HepG2 (cell line): Measurements from ENCODE around the gene PLA2G4A. TPM values are rescaled to one million over a fixed set of nuclear protein-coding genes. Genes with fewer than 3 reads are reported as not detected.
A peak's percentile ranks its signal among the peaks of the same experiment; 100 is the strongest.

Experiments
- ATAC-seq: fragments of 200-7000 bp; cut with Tn5 transposase; 3 replicates; pipeline ENCODE4 v1.9.1; 2020; ENCODE audit warnings: mild to moderate bottlenecking, moderate library complexity
- BruUV-seq: library from RNA; stranded (reverse); fragments of 400-500 nt; replicated peaks from 2 replicates; lab custom pipeline; 2021; lab: Mats Ljungman, UMichigan
- CTCF ChIA-PET: fragments of 300-600 bp; formaldehyde crosslinking; extraction: SDS; loops from one replicate; lab custom pipeline; 2021; ENCODE audit warnings: low total read pairs, inconsistent platforms, low intra/inter-chr PET ratio; lab: Yijun Ruan, JAX
- POLR2A ChIA-PET: fragments of 350-600 bp; sonication (Branson Sonifier 250); formaldehyde crosslinking; loops from one replicate; lab custom pipeline; 2020; ENCODE audit warnings: antibody characterized with exemption, inconsistent platforms; lab: Yijun Ruan, JAX
- DNase-seq: peaks from one replicate; pipeline ENCODE4 v3.0.0-alpha.2; 2015; ENCODE audit warnings: low spot score
- FAIRE-seq: peaks from 3 replicates; lab custom pipeline; 2011; peaks lifted over from hg19 to GRCh38; lab: Jason Lieb, UNC
- H2AFZ ChIP-seq: one replicate; pipeline ENCODE4 v1.6.1; 2011; ENCODE audit warnings: low read length, inconsistent platforms
- H3K27ac ChIP-seq: fragments of 300-600 bp; 3 replicates; pipeline ENCODE4 v1.8.0; 2011; ENCODE audit warnings: mixed run types, mild to moderate bottlenecking, mixed read lengths, low read length, inconsistent platforms; ENCODE audit not compliant: insufficient read depth; ENCODE audit errors: extremely low read length
- H3K27me3 ChIP-seq, 2 experiments: fragments of 200-600 bp in 1 of 2; 2 replicates in 1 of 2; 3 replicates in 1 of 2; pipeline versions ENCODE4 v1.6.0 to v1.8.0; 2011; ENCODE audit warnings: low read length in 2 of 2, mild to moderate bottlenecking in 2 of 2, moderate library complexity in 2 of 2, inconsistent platforms in 1 of 2; ENCODE audit not compliant: insufficient read depth in 2 of 2, control insufficient read depth in 1 of 2
- H3K36me3 ChIP-seq, 2 experiments: fragments of 200-600 bp in 1 of 2; replicated peaks in 1 of 2; 2 replicates in 1 of 2; 3 replicates in 1 of 2; pipeline versions ENCODE4 v1.5.1 to v1.8.0; 2011; ENCODE audit warnings: low read length in 2 of 2, inconsistent platforms in 1 of 2; ENCODE audit not compliant: insufficient read depth in 2 of 2, control insufficient read depth in 1 of 2
- H3K4me1 ChIP-seq: 2 replicates; pipeline ENCODE4 v1.5.1; 2012; ENCODE audit warnings: low read length, inconsistent platforms; ENCODE audit not compliant: insufficient read depth
- H3K4me2 ChIP-seq: 2 replicates; pipeline ENCODE4 v1.6.0; 2011; ENCODE audit warnings: low read depth, low read length, inconsistent platforms
- H3K4me3 ChIP-seq, 3 experiments: fragments of 200-600 bp in 1 of 3; sonication (generic), shearing (Covaris generic) in 1 of 3; replicated peaks in 1 of 3; 2 replicates each; pipeline ENCODE4 v1.5.1; 2011 to 2016; ENCODE audit warnings: low read length in 3 of 3, inconsistent platforms in 2 of 3, low read depth in 2 of 3, mild to moderate bottlenecking in 2 of 3, control low read depth in 1 of 3, mixed read lengths in 1 of 3; ENCODE audit not compliant: insufficient read depth in 1 of 3
- H3K79me2 ChIP-seq: one replicate; pipeline ENCODE4 v1.6.1; 2011; ENCODE audit warnings: low read length, inconsistent platforms; ENCODE audit not compliant: insufficient read depth
- H3K9ac ChIP-seq: 2 replicates; pipeline ENCODE4 v1.6.0; 2011; ENCODE audit warnings: mild to moderate bottlenecking, low read depth, low read length, inconsistent platforms; ENCODE audit not compliant: insufficient read depth
- H3K9me3 ChIP-seq: 2 replicates; pipeline ENCODE4 v1.5.1; 2012; ENCODE audit warnings: mild to moderate bottlenecking, low read length
- H4K20me1 ChIP-seq: 2 replicates; pipeline ENCODE4 v1.6.0; 2011; ENCODE audit warnings: inconsistent platforms, mild to moderate bottlenecking, low read length, moderate library complexity; ENCODE audit not compliant: insufficient read depth
- NKX3-1 ChIP-seq: sonication (generic); formaldehyde crosslinking; IDR thresholded peaks from 2 replicates; pipeline ENCODE4 v1.5.0; 2020; ENCODE audit warnings: missing genetic modification reagents
- SRSF9 ChIP-seq: fragments of 200-400 bp; formaldehyde crosslinking; IDR thresholded peaks from 2 replicates; pipeline ENCODE4 v1.6.1; 2018; ENCODE audit warnings: borderline replicate concordance, mild to moderate bottlenecking, low read depth, low read length; ENCODE audit not compliant: insufficient read depth, poor library complexity, severe bottlenecking
- WGBS: methylation state at CpG from one replicate; pipeline ENCODE4 v1.1.6; 2017; ENCODE audit warnings: low lambda C conversion rate; 5-methylcytosine and 5-hydroxymethylcytosine counted together
- in situ Hi-C: cut with HindIII; loops from 2 replicates; pipeline ENCODE4 v1.10.0; 2017; ENCODE audit warnings: low pct_unique_long_range_greater_than_20kb; ENCODE audit not compliant: extremely low pct_ligation_motif_present
- intact Hi-C: fragments of 100-400 bp; cut with micrococcal nuclease; formaldehyde crosslinking; loops from one replicate; pipeline ENCODE4 v1.10.0; 2022; ENCODE audit not compliant: unreplicated experiment
- polyA plus RNA-seq, 8 experiments: library from polyadenylated mRNA; depleted of rRNA in 3 of 8; stranded (reverse) in 7 of 8; unstranded in 1 of 8; fragments of >200 nt; fragmentation: Illumina TruSeq in 4 of 8; extraction: Trizol in 4 of 8; gene quantifications; 2 replicates each; pipeline versions ENCODE4 v1.2.1 to v1.2.3, GENCODE V29; 2011 to 2016; ENCODE audit warnings: low read depth in 4 of 8, missing spikeins in 1 of 8, mixed read lengths in 1 of 8; ENCODE audit not compliant: insufficient read depth in 1 of 8
- total RNA-seq, 5 experiments: library from RNA; depleted of rRNA; stranded (reverse); fragments of >200 nt; fragmentation: Illumina TruSeq; extraction: Trizol; gene quantifications; 2 replicates each; pipeline ENCODE4 v1.2.3, GENCODE V29; 2016; ENCODE audit warnings: low read depth in 1 of 5
- TF ChIP-seq, protein P1 (sequence below): sonication (generic); formaldehyde crosslinking; IDR thresholded peaks from 2 replicates; pipeline ENCODE4 v1.4.0; 2020; ENCODE audit warnings: mild to moderate bottlenecking, missing genetic modification reagents, borderline replicate concordance
- TF ChIP-seq, protein P2 (sequence below): sonication (generic); formaldehyde crosslinking; IDR thresholded peaks from 2 replicates; pipeline ENCODE4 v1.4.0; 2020; ENCODE audit warnings: mild to moderate bottlenecking, missing genetic modification reagents

Gene PLA2G4A
- total and polyA plus RNA-seq, 2 of the 13 experiments (the other 11 are each of a cell fraction or from before 2014, with no cell fraction given), result not detected

DNA sequence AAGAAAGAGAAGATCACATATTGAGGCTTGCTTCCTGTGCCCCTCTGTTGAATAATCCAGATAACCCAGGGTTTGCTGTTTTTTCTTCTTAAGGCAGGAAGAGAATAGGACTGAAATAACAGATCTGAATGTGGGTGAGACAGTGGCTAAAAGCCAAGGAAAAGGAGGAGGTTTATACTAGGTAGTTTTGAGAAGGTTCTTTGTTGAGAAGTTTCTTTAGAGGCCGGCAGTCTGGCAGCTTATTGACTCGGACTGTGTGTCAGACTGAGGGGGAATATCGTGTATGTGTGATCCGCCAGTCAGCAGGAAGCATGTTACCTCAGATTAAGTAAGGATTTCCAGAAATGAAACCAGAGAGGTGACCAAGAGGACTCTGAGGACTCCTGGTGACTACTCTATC is 119.8 kb downstream of the PLA2G4A start (continued):
- TF ChIP-seq, protein P1, sequence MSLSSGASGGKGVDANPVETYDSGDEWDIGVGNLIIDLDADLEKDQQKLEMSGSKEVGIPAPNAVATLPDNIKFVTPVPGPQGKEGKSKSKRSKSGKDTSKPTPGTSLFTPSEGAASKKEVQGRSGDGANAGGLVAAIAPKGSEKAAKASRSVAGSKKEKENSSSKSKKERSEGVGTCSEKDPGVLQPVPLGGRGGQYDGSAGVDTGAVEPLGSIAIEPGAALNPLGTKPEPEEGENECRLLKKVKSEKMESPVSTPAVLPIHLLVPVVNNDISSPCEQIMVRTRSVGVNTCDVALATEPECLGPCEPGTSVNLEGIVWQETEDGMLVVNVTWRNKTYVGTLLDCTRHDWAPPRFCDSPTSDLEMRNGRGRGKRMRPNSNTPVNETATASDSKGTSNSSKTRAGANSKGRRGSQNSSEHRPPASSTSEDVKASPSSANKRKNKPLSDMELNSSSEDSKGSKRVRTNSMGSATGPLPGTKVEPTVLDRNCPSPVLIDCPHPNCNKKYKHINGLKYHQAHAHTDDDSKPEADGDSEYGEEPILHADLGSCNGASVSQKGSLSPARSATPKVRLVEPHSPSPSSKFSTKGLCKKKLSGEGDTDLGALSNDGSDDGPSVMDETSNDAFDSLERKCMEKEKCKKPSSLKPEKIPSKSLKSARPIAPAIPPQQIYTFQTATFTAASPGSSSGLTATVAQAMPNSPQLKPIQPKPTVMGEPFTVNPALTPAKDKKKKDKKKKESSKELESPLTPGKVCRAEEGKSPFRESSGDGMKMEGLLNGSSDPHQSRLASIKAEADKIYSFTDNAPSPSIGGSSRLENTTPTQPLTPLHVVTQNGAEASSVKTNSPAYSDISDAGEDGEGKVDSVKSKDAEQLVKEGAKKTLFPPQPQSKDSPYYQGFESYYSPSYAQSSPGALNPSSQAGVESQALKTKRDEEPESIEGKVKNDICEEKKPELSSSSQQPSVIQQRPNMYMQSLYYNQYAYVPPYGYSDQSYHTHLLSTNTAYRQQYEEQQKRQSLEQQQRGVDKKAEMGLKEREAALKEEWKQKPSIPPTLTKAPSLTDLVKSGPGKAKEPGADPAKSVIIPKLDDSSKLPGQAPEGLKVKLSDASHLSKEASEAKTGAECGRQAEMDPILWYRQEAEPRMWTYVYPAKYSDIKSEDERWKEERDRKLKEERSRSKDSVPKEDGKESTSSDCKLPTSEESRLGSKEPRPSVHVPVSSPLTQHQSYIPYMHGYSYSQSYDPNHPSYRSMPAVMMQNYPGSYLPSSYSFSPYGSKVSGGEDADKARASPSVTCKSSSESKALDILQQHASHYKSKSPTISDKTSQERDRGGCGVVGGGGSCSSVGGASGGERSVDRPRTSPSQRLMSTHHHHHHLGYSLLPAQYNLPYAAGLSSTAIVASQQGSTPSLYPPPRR (CRISPR knock-in tag), result no peak
- TF ChIP-seq NKX3-1, result no peak

DNA sequence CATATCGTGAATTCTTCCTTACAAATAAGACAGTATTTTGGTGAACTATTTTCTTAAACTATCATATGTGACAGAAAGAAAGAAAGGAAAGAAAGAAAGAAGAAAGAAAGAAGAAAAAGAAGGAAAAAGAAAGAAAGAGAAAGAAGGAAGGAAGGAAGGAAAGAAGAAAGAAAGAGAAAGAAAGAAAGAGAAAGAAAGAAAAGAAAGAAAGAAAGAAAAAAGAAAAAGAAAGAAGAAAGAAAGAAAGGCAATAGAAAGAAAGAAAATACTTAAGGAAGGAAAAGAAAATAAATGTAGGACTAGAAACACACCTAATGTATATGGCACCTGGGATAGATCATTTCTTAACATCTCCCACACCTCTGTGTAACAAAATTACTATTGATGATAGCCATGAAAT is 120.4 kb downstream of the PLA2G4A start:
- no peak for ATAC-seq
- H3K4me1 ChIP-seq, result no peaks in the 10 kb centered on the region
- POLR2A ChIA-PET, result no interaction called here
- no peak overlapping the region for H2AFZ ChIP-seq
- no TSS peak for BruUV-seq
- H4K20me1 ChIP-seq, result no peaks in the 10 kb centered on the region
- H3K27me3 ChIP-seq, result no peaks in the 10 kb centered on the region; a peak in 1 of 5 replicates
- H3K4me2 ChIP-seq, result no peak overlapping the region
- no peak for FAIRE-seq
- H3K4me3 ChIP-seq, result no peak overlapping the region
- intact Hi-C loops (no loop called here), in situ Hi-C loops (no loop called here)
- H3K79me2 ChIP-seq, result no peaks in the 10 kb centered on the region
- H3K9ac ChIP-seq, result no peak overlapping the region
- no peak overlapping the region for H3K27ac ChIP-seq
- TF ChIP-seq SRSF9, result peak; percentile 66
- TF ChIP-seq, protein P2, sequence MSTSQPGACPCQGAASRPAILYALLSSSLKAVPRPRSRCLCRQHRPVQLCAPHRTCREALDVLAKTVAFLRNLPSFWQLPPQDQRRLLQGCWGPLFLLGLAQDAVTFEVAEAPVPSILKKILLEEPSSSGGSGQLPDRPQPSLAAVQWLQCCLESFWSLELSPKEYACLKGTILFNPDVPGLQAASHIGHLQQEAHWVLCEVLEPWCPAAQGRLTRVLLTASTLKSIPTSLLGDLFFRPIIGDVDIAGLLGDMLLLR (CRISPR knock-in tag), result no peak
- no peaks in the 10 kb centered on the region for H3K9me3 ChIP-seq
- no peak for DNase-seq
- WGBS, result 0% methylated on average over 1 of the region's 1 CpG
- no peaks in the 10 kb centered on the region for H3K36me3 ChIP-seq
- CTCF ChIA-PET, result no interaction called here
